CD4-positive, alpha-beta T cell treated with Interleukin-2 at 100 ng/mL for 4 hours (primary cell): ENCODE results near the gene OR52I1.

Experiments
- DNase-seq: peaks from one replicate; pipeline ENCODE4 v3.0.0-alpha.2; 2020; ENCODE audit warnings: low spot score

OR52I1 gene

DNA sequence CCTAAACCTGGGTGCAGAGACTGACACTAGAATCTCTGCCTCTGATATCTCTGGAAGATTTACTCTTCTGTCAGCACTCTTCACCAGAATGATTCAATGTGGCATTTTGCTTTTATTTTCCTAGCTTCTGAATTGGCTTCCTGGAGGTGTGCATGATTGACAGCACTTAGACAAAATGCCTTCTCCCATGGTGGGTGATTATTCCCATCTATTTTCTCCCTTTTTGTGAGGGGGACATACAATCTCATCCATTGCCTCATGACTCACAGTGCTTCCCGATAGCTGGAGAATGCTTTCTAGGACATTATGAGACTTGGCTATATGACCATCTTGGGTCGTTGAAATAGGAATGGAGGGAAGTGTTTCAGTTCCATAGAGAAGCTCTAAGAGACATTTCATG lies 18.1 kb downstream of the OR52I1 start:
- no peak for DNase-seq

DNA sequence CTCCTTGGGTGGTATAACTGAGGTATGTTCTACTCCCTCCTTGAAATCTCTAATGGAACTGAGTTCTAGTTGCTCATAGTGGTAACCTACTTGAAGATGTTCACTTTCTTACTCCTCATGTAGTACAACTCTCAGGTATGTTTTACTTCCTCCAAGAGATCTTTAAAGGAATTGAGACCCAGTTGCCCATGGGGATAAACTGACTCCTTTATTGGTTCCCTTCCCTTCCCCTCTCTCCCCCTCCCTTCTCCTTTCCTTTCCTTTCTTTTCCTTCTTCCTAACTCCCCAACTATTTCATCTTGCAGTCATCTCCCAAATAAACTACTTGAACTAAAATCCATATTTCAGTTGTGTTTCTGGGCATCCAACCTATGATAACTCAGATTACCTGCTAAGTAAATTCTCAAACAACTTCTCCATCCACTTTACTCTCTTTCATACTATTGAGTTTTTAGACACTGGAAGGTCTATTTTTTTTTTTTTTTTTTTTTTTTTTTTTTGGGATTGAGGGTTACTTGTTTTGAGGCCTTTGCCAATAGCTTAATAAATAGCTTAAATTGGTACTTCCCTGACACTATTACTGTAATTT lies 22.1 kb downstream of the OR52I1 start:
- no peak for DNase-seq

DNA sequence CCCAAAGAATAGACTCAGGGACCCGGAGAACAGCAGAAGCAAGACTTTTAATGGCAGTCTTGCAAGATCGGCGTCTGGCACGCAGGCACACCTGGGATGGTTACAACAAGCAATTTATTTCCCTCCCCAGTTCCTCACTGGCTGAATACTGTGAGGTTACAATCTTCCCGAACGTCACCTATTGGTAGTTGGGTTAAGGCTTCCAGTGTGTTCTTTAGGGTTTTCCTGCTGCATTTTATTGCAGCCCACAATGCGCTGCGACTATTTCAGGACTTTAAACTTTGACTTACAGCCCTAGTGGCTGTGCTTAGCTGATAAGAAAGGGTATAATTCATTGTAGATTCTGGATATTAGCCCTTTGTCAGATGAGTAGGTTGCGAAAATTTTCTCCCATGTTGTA lies 25.7 kb downstream of the OR52I1 start:
- no peak for DNase-seq

DNA sequence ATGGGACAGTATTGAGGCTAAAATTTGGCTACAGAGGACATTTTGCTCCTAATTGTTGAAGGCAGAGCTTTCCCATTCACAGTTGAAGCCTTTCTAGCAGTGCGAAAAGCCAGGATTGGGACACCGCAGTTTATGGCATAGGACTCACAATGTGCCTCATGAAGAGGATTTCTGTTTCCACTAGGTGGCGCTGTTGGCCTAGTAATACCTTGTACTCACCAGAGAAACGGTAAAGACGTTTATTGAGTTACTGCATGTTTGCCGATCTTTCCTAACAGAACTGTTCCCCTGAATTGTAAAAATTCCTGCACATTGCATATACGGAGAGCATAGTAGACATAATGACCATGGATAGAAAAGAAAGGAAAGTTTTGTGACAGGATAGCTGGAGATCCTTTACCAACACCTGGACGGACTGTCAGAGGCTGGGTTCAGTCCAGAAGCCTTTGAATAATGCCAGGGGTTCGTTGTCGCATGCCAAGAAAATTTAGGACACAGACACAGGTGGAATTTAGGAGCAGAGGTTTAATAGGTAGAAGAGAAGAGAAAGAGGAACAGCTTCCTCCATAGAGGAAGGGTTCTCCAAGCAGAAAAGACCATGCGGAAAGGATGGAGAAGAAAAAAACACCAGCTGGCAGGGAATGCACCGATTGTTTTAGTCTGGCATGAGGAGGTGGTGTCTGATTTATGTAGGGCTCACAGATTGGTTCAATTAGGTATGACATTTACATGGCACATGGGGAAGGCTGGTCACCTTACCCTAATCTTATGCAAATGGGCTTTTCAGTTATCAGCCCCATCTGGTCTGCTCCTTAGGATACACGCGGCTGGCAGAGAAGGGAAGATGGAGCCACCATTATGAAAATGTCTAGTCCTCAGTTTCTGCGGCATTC lies 32.6 kb downstream of the OR52I1 start:
- DNase-seq = peak; percentile 34

DNA sequence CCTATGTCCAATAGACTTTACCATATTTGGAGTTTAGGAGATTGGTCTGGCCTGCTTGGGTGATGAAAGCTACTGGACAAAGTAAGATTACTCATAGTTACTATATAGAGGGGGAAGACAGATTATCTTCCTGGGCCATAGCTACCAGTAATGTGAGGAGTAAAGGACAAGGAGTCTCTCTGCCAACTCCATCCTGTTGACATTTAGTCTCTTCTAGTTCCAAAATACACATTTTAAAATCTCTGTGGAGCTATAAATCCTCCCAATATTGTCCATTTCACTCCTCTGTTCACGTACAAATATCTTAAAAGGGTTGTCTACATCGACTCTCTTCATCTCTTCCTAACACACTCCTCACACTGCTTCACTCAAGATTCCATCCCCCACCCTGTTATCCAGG lies 42.3 kb downstream of the OR52I1 start:
- no peak for DNase-seq

DNA sequence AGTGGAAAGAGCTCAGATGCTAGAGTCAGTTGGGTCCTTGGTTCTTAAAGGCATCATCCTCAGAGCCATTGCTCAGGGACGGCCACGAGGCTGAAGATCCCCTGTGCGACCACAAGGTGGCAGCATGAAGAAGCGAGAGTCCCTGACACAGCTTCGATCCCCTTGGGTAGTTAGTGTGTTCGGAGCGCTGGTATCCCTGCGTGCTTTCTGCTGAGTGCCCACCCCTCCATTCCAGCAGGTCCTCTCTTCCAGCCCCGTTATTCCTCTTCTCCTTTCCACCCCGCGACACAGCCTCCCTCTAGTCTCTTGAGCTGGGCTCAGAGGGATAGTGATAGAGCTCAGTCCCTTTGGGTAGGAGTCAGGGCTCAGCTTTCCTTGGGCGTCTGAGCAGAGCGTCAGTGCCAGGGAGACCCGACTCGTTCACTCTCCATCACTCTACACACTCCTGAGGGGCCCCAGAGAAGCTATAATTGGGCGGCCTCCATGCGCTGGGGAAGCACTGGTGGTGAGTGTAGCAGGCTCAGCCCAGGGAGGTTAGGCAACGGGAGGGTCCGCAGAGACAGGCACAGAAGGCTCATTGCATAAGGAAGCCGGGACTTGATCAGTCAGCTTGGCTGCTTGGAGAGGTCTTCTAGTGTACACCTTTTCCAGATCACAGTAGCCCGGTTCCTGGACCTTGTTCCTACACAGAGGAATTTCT lies 43.3 kb downstream of the OR52I1 start, which contains the start of gene OR51D1:
Gene OR51D1 (plus strand): TSS at position 516 of the 700 bp plus-strand sequence. CDS start 2,314 bp downstream, outside the sequence.
- DNase-seq = peak; percentile 69

DNA sequence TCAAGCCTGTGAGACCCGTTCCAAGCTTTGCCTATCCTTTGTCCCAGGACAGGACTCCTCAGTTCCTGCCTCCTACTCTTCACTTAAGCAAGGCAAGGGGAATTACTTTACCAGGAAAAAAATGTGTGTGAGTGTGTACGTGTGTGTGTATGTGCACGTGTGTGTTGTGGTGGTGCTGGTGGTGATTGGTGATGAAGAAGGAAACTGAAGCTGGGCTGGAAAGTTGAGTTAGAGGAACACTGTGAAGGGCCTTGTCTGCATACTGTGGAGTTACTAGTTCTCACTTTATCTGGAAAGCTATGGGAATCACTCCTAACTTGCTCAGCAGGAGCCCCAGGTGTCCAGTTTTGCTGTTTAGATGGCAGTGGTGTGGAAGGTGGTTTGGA lies 43.8 kb downstream of the OR52I1 start:
- no peak for DNase-seq

DNA sequence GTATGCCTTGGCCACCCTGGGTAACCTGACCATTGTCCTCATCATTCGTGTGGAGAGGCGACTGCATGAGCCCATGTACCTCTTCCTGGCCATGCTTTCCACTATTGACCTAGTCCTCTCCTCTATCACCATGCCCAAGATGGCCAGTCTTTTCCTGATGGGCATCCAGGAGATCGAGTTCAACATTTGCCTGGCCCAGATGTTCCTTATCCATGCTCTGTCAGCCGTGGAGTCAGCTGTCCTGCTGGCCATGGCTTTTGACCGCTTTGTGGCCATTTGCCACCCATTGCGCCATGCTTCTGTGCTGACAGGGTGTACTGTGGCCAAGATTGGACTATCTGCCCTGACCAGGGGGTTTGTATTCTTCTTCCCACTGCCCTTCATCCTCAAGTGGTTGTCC lies 46.1 kb downstream of the OR52I1 start:
- DNase-seq = no peak

DNA sequence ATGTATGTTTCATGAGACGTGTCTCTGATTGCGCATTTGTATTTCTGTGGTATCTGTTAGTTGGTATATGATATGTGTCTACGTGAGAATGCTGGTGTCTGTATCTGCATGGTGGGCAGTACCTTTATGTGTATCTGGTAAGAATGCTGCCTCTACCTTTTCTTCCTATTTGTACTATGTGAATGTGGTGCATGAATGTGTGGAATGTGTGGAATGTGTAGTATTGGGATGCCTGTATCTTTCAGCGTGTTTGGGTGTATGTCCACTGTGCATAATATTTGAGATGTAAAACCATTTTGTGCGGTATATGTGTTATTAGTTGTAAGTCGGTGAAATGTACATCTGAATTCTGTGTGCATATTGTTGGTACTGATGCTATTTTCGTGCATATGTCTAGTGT lies 47.7 kb downstream of the OR52I1 start:
- no peak for DNase-seq

DNA sequence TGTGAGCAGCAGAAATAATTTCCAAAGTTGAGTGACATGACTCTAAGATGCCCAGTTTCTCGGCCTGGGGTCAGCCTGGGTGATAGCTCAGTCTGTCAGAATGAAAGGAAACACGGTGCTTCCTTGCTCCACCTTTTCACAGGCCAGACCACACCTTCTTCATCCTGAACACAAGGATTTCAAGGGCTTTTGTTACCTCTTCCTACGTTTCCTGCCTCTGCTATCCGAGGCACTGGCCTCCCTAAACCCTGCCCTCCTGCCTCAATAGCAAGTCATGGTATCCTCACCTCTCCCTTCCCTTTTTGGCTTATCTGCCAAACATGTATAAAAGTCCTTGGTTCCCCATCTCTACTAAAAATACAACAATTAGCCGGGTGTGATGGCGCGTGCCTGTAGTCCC lies 48.2 kb downstream of the OR52I1 start:
- no peak for DNase-seq

DNA sequence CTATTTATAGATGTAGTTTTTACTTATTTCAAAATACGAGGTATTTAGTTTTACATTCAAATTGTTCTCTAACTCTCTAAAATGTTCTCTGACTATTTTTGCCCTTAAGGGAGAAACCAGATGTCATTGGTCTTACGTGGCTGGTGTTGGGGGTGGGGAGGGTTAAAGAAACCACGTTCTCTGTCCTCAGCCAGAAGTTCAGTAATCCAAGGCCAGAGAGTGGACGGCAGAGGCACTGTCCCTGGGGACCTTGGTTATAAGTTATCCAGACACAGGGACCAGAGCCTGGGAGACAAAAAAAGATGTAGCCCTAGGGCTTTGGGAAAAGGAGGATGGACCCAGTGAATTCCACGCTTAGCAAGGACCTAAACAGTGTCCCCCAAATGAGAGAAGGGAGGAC lies 49.2 kb downstream of the OR52I1 start:
- no peak for DNase-seq

DNA sequence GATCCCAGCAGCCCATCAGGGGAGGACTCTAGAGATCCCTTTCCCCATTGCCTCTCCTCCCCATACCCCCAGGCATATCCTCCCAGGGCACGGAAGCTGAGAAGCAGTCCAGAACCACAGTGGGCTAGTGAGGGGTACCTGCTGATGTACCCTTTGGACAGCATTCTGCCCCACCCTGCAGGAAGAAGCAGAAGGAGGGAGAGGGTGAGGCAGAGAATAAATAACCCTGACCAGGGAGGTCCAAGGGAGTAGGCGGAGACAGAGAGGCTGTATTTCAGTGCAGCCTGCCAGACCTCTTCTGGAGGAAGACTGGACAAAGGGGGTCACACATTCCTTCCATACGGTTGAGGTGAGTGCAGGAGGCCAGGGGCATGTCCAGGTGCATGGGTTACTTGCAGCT lies 49.8 kb downstream of the OR52I1 start, which contains the start of gene OR51E1:
Gene OR51E1 (plus strand): TSS at position 301 of the 400 bp plus-strand sequence. CDS start 8,545 bp downstream, outside the sequence.
- no peak for DNase-seq

DNA sequence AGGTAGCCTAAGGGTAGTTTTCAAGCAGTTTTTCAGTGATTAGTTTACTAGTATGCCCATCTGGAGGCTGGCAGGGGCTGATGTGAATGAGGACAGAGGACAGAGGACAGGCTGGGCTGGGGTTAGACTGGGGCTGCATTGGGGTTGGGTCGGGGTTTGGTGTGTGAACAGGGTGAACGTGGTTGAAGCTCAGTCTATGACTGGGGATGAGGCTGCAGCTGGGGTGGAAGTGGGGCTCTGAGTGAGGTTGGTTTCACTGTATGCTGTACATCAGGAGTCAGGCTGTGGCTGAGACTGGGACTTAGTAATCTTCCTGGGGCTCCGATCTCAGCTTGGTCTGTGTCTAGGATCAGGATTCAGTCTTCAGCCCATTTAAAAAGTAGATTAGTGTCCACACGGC lies 50.4 kb downstream of the OR52I1 start:
- no peak for DNase-seq
